Left lobe of liver (tissue), 2 donors: ENCODE measurements around the gene CHAF1A. TPM values are rescaled to one million over a fixed set of nuclear protein-coding genes. Genes with fewer than 3 reads are reported as not detected.

Source experiments
- ATAC-seq: fragments of 200-7000 bp; cut with Tn5 transposase; one replicate; pipeline ENCODE4 v1.9.1; 2020; ENCODE audit warnings: mild to moderate bottlenecking, moderate library complexity
- DNase-seq: peaks from one replicate; pipeline ENCODE4 v3.0.0-alpha.2; 2020; ENCODE audit warnings: low spot score
- total RNA-seq: library from RNA; stranded (reverse); gene quantifications from one replicate; pipeline ENCODE4 v1.2.1, GENCODE V29; 2021
- donor health status: DM: no; HTN: no; CAD: no; lungs with moderate emphysema.
- donor health status: DM: no; HTN: yes; CAD: no.

Gene CHAF1A
- total RNA-seq, 1 donor from 2014 or later = 3.3 TPM

GRCh38 chr19:4453232-4454179, 51.1 kb downstream of the CHAF1A start:
- DNase-seq (no peak), ATAC-seq (no peak)

GRCh38 chr19:4454747-4455718, 52.6 kb downstream of the CHAF1A start:
- no peak for DNase-seq
- no peak for ATAC-seq

GRCh38 chr19:4455719-4456475, 53.5 kb downstream of the CHAF1A start:
- DNase-seq (no peak), ATAC-seq (peak; percentile 12)

GRCh38 chr19:4456476-4456842, 54.0 kb downstream of the CHAF1A start:
- DNase-seq = no peak
- no peak for ATAC-seq

GRCh38 chr19:4456843-4457653, 54.6 kb downstream of the CHAF1A start:
- peak; percentile 50 for ATAC-seq

GRCh38 chr19:4457654-4458395, 55.4 kb downstream of the CHAF1A start, which contains the start of gene UBXN6:
Gene UBXN6 (minus strand): TSS chr19:4457794. CDS start chr19:4457697, 97 bp downstream.
- ATAC-seq = peak; percentile 95
- peak; percentile 98 for DNase-seq

More at GRCh38 chr19:4456843-4457653, 54.6 kb downstream of the CHAF1A start:
- DNase-seq = no peak

- ATAC-seq (peak; percentile 36), DNase-seq (no peak)
Measured at GRCh38 chr19:4464815-4465581, 62.6 kb downstream of the CHAF1A start.

- ATAC-seq (no peak), DNase-seq (no peak)
Measured at GRCh38 chr19:4467835-4468234, 65.4 kb downstream of the CHAF1A start.

GRCh38 chr19:4471403-4472173, 69.1 kb downstream of the CHAF1A start:
- peak; percentile 98 for DNase-seq
- peak; percentile 88 for ATAC-seq

- DNase-seq (no peak), ATAC-seq (no peak)
Measured at GRCh38 chr19:4472174-4472974, 69.9 kb downstream of the CHAF1A start, which contains the start of gene HDGFL2. Gene HDGFL2 (plus strand): TSS chr19:4472297. CDS start chr19:4472351, 54 bp downstream.

GRCh38 chr19:4473011-4473762, 70.7 kb downstream of the CHAF1A start:
- ATAC-seq = no peak
- DNase-seq = no peak

GRCh38 chr19:4473763-4474513, 71.5 kb downstream of the CHAF1A start:
- ATAC-seq = no peak
- DNase-seq = no peak

GRCh38 chr19:4474514-4475022, 72.1 kb downstream of the CHAF1A start:
- no peak for DNase-seq
- no peak for ATAC-seq

GRCh38 chr19:4477034-4477801, 74.8 kb downstream of the CHAF1A start:
- no peak for DNase-seq
- no peak for ATAC-seq
